ENCODE data around the gene TSKS. TPM values are rescaled to one million over a fixed set of nuclear protein-coding genes. Genes with fewer than 3 reads are reported as not detected.

The TSKS gene
- total RNA-seq, 1 experiment from 2014 or later: 0.28 TPM

- Histone ChIP-seq H4K8ac (replicated peaks; ENCODE audit: insufficient read length, low read depth, low read length) (no peak overlapping the region), H4K91ac (ENCODE audit: insufficient read length, low read depth, low read length) (no peak overlapping the region), H3K27me3 (ENCODE audit: insufficient read depth, low read length) (no peaks in the 10 kb centered on the region), H2BK12ac (ENCODE audit: insufficient read length, low read depth, low read length) (no peak overlapping the region), H2AFZ (ENCODE audit: low read length) (no peak overlapping the region), H2BK15ac (ENCODE audit: low read depth, low read length) (no peak overlapping the region), H3K23ac (ENCODE audit: insufficient read length, low read depth, low read length) (no peak overlapping the region), H2AK5ac (ENCODE audit: insufficient read length, low read length) (no peak overlapping the region), H4K5ac (ENCODE audit: insufficient read length, low read depth, low read length) (no peak overlapping the region), H2BK120ac (ENCODE audit: low read depth, low read length, poor library complexity, severe bottlenecking) (no peak overlapping the region), H3K27ac (ENCODE audit: insufficient read length, low read depth, low read length) (no peak overlapping the region), H2BK5ac (ENCODE audit: insufficient read length, low read length) (no peak overlapping the region), H3K14ac (ENCODE audit: insufficient read depth, low read length) (no peak overlapping the region), H4K20me1 (ENCODE audit: control insufficient read depth, insufficient read depth, insufficient read length) (no peaks in the 10 kb centered on the region), H3K79me1 (ENCODE audit: insufficient read depth, low read depth, low read length, poor library complexity, severe bottlenecking) (no peaks in the 10 kb centered on the region), H3K56ac (ENCODE audit: insufficient read length, low read depth, low read length) (no peak overlapping the region), H3T11ph (ENCODE audit: low read length) (no peak overlapping the region), H3K4me2 (ENCODE audit: insufficient read depth, insufficient read length, low read length) (no peak overlapping the region), H3K9me3 (ENCODE audit: control insufficient read depth, low read depth, low read length) (no peaks in the 10 kb centered on the region), H2BK20ac (ENCODE audit: low read depth, low read length, poor library complexity, severe bottlenecking) (no peak overlapping the region), H3K4ac (ENCODE audit: low read depth, low read length) (no peak overlapping the region), H3K23me2 (ENCODE audit: insufficient read length, low read depth, low read length, poor library complexity, severe bottlenecking) (peaks cover 8% of the 10 kb centered on the region), H3K79me2 (ENCODE audit: insufficient read depth, low read length) (no peaks in the 10 kb centered on the region), H3K18ac (ENCODE audit: insufficient read length, low read depth, low read length) (no peak overlapping the region), H3K9ac (ENCODE audit: extremely low read depth, insufficient read length, low read length) (no peak overlapping the region), H3K4me1 (ENCODE audit: insufficient read depth, low read length) (no peaks in the 10 kb centered on the region; the same call in 1 of the 2 replicates)
- peaks cover 14 to 39% of the 10 kb centered on the region in 2 experiments for H3K4me1 Mint-ChIP-seq
- no peak overlapping the region; a peak in 1 of 5 replicates for H3K4me3 Mint-ChIP-seq
- no peak for TF ChIP-seq CTCF (conservative IDR thresholded peaks at IDR 0.05)
- H3K27ac Mint-ChIP-seq: peak overlapping the region in 1 of 3 experiments; percentile 78; a peak in 1 of 7 replicates
- no peaks in the 10 kb centered on the region; a peak in 2 of 5 replicates for H3K9me3 Mint-ChIP-seq
- no CpG with 5 or more reads among the region's 20 CpGs for WGBS (ENCODE audit: extremely low coverage, insufficient read length, low lambda C conversion rate)
- peaks cover 7% of the 10 kb centered on the region for H3K27me3 Mint-ChIP-seq (ENCODE audit: low read depth)
- H3K36me3 Mint-ChIP-seq (ENCODE audit: insufficient read depth in 1 of 3, low read depth in 3 of 3): peaks cover 22 to 44% (median 41%) of the 10 kb centered on the region in 3 experiments; a peak in 6 of 7 replicates
- DNase-seq: no peak
Observed at GRCh38 chr19:49805822-49806619, 42.9 kb upstream of the TSKS start.

Data from H9 (cell line).